Measurements from ENCODE around the gene SLC37A1.

The SLC37A1 gene

GRCh38 chr21:42568866-42569731, 55.4 kb downstream of the SLC37A1 start:
- no peak for DNase-seq (ENCODE audit: low read depth in 1 of 2, low spot score in 1 of 2)
- no peak overlapping the region for H3K27ac ChIP-seq (replicated peaks)
- H3K27me3 ChIP-seq (ENCODE audit: insufficient read depth, poor library complexity, severe bottlenecking), result no peaks in the 10 kb centered on the region
- no peak overlapping the region for H3K4me3 ChIP-seq (replicated peaks; ENCODE audit: insufficient read depth, low read length)
- no peak for TF ChIP-seq CTCF (IDR thresholded peaks at IDR 0.05; ENCODE audit: insufficient read depth, low read length)
- no peak for TF ChIP-seq POLR2AphosphoS5 (IDR thresholded peaks at IDR 0.05; ENCODE audit: low read depth)
- TF ChIP-seq GABPA (IDR thresholded peaks at IDR 0.05; ENCODE audit: low read depth), result no peak
- no peak for TF ChIP-seq SPI1 (IDR thresholded peaks at IDR 0.05; ENCODE audit: borderline replicate concordance, low read depth)
- TF ChIP-seq REST (IDR thresholded peaks at IDR 0.05; ENCODE audit: insufficient replicate concordance, low read depth), result no peak

GRCh38 chr21:42569732-42570301, 56.2 kb downstream of the SLC37A1 start:
- no peak overlapping the region for H3K4me3 ChIP-seq (replicated peaks; ENCODE audit: insufficient read depth, low read length)
- no peak overlapping the region for H3K27ac ChIP-seq (replicated peaks)
- no peak for DNase-seq (ENCODE audit: low read depth in 1 of 2, low spot score in 1 of 2)
- no peak for TF ChIP-seq POLR2AphosphoS5 (IDR thresholded peaks at IDR 0.05; ENCODE audit: low read depth)
- TF ChIP-seq SPI1 (IDR thresholded peaks at IDR 0.05; ENCODE audit: borderline replicate concordance, low read depth), result no peak
- TF ChIP-seq CTCF (IDR thresholded peaks at IDR 0.05; ENCODE audit: insufficient read depth, low read length), result no peak
- TF ChIP-seq REST (IDR thresholded peaks at IDR 0.05; ENCODE audit: insufficient replicate concordance, low read depth), result no peak
- TF ChIP-seq GABPA (IDR thresholded peaks at IDR 0.05; ENCODE audit: low read depth), result no peak
- H3K27me3 ChIP-seq (ENCODE audit: insufficient read depth, poor library complexity, severe bottlenecking), result no peaks in the 10 kb centered on the region

- Histone ChIP-seq H3K27me3 (ENCODE audit: insufficient read depth, poor library complexity, severe bottlenecking) (no peaks in the 10 kb centered on the region), H3K27ac (replicated peaks) (no peak overlapping the region), H3K4me3 (replicated peaks; ENCODE audit: insufficient read depth, low read length) (no peak overlapping the region)
- TF ChIP-seq REST (IDR thresholded peaks at IDR 0.05; ENCODE audit: insufficient replicate concordance, low read depth) (no peak), GABPA (IDR thresholded peaks at IDR 0.05; ENCODE audit: low read depth) (no peak), POLR2AphosphoS5 (IDR thresholded peaks at IDR 0.05; ENCODE audit: low read depth) (no peak), CTCF (IDR thresholded peaks at IDR 0.05; ENCODE audit: insufficient read depth, low read length) (no peak), SPI1 (IDR thresholded peaks at IDR 0.05; ENCODE audit: borderline replicate concordance, low read depth) (no peak)
- no peak for DNase-seq (ENCODE audit: low read depth in 1 of 2, low spot score in 1 of 2)
Measured at GRCh38 chr21:42570362-42570761, 56.7 kb downstream of the SLC37A1 start.
